ENCODE measurements around the gene DTYMK. TPM values are rescaled to one million over a fixed set of nuclear protein-coding genes. Genes with fewer than 3 reads are reported as not detected.

Gene DTYMK
- total RNA-seq, 6 experiments from 2014 or later: 56.8 to 84.2 (median 76.1) TPM

- DNase-seq: no peak
- H3K36me3 Mint-ChIP-seq (ENCODE audit: low read depth): peaks cover 3% of the 10 kb centered on the region
- no peaks in the 10 kb centered on the region; the same call in 1 of the 2 replicates for H3K27me3 Mint-ChIP-seq (ENCODE audit: insufficient read depth)
- H3K4me1 Mint-ChIP-seq (ENCODE audit: low read depth): peaks cover 27% of the 10 kb centered on the region
- no peak for TF ChIP-seq CTCF (IDR thresholded peaks at IDR 0.05)
- H3K4me3 Mint-ChIP-seq: no peak overlapping the region
- H3K9me3 Mint-ChIP-seq: no peaks in the 10 kb centered on the region
- H3K27ac Mint-ChIP-seq: no peak overlapping the region
Observed at GRCh38 chr2:241645915-241646645, 40.5 kb downstream of the DTYMK start.

GRCh38 chr2:241645056-241645914 is 41.3 kb downstream of the DTYMK start:
- peaks cover 35% of the 10 kb centered on the region for H3K4me1 Mint-ChIP-seq (ENCODE audit: low read depth)
- no peak overlapping the region for H3K4me3 Mint-ChIP-seq
- TF ChIP-seq CTCF (IDR thresholded peaks at IDR 0.05): no peak
- DNase-seq: no peak
- H3K27ac Mint-ChIP-seq: no peak overlapping the region
- H3K9me3 Mint-ChIP-seq: no peaks in the 10 kb centered on the region
- H3K27me3 Mint-ChIP-seq (ENCODE audit: insufficient read depth): no peaks in the 10 kb centered on the region; the same call in 1 of the 2 replicates
- H3K36me3 Mint-ChIP-seq (ENCODE audit: low read depth): peaks cover 8% of the 10 kb centered on the region

GRCh38 chr2:241641631-241642030 is 45.0 kb downstream of the DTYMK start:
- H3K27me3 Mint-ChIP-seq (ENCODE audit: insufficient read depth): no peaks in the 10 kb centered on the region; the same call in 1 of the 2 replicates
- H3K27ac Mint-ChIP-seq: no peak overlapping the region
- no peak for TF ChIP-seq CTCF (IDR thresholded peaks at IDR 0.05)
- no peaks in the 10 kb centered on the region for H3K9me3 Mint-ChIP-seq
- peaks cover 51% of the 10 kb centered on the region for H3K4me1 Mint-ChIP-seq (ENCODE audit: low read depth)
- peaks cover 25% of the 10 kb centered on the region for H3K36me3 Mint-ChIP-seq (ENCODE audit: low read depth)
- no peak for DNase-seq
- no peak overlapping the region for H3K4me3 Mint-ChIP-seq

- H3K4me3 Mint-ChIP-seq: no peak overlapping the region
- H3K27me3 Mint-ChIP-seq (ENCODE audit: insufficient read depth): no peaks in the 10 kb centered on the region; the same call in none of the 2 replicates
- peak overlapping the region; percentile 11 for H3K27ac Mint-ChIP-seq
- peaks cover 25% of the 10 kb centered on the region for H3K36me3 Mint-ChIP-seq (ENCODE audit: low read depth)
- peaks cover 52% of the 10 kb centered on the region for H3K4me1 Mint-ChIP-seq (ENCODE audit: low read depth)
- no peak for DNase-seq
- no peaks in the 10 kb centered on the region for H3K9me3 Mint-ChIP-seq
- TF ChIP-seq CTCF (IDR thresholded peaks at IDR 0.05): no peak
Observed at GRCh38 chr2:241640165-241640795, 46.3 kb downstream of the DTYMK start.

- no peaks in the 10 kb centered on the region for H3K9me3 Mint-ChIP-seq
- no peak overlapping the region for H3K4me3 Mint-ChIP-seq
- no peak for DNase-seq
- H3K36me3 Mint-ChIP-seq (ENCODE audit: low read depth): peaks cover 25% of the 10 kb centered on the region
- H3K4me1 Mint-ChIP-seq (ENCODE audit: low read depth): peaks cover 60% of the 10 kb centered on the region
- TF ChIP-seq CTCF (IDR thresholded peaks at IDR 0.05): no peak
- no peak overlapping the region for H3K27ac Mint-ChIP-seq
- H3K27me3 Mint-ChIP-seq (ENCODE audit: insufficient read depth): no peaks in the 10 kb centered on the region; the same call in none of the 2 replicates
Observed at GRCh38 chr2:241639385-241639784, 47.2 kb downstream of the DTYMK start.
